HepG2 (cell line): ENCODE measurements around the gene KLF5. TPM values are rescaled to one million over a fixed set of nuclear protein-coding genes. Genes with fewer than 3 reads are reported as not detected.

Experiments
- ATAC-seq: fragments of 200-7000 bp; cut with Tn5 transposase; 3 replicates; pipeline ENCODE4 v1.9.1; 2020; ENCODE audit warnings: mild to moderate bottlenecking, moderate library complexity
- BruUV-seq: library from RNA; stranded (reverse); fragments of 400-500 nt; replicated peaks from 2 replicates; lab custom pipeline; 2021; lab: Mats Ljungman, UMichigan
- CTCF ChIA-PET: fragments of 300-600 bp; formaldehyde crosslinking; extraction: SDS; loops from one replicate; lab custom pipeline; 2021; ENCODE audit warnings: low total read pairs, inconsistent platforms, low intra/inter-chr PET ratio; lab: Yijun Ruan, JAX
- POLR2A ChIA-PET: fragments of 350-600 bp; sonication (Branson Sonifier 250); formaldehyde crosslinking; loops from one replicate; lab custom pipeline; 2020; ENCODE audit warnings: antibody characterized with exemption, inconsistent platforms; lab: Yijun Ruan, JAX
- DNase-seq: peaks from one replicate; pipeline ENCODE4 v3.0.0-alpha.2; 2015; ENCODE audit warnings: low spot score
- FAIRE-seq: peaks from 3 replicates; lab custom pipeline; 2011; peaks lifted over from hg19 to GRCh38; lab: Jason Lieb, UNC
- H2AFZ ChIP-seq: one replicate; pipeline ENCODE4 v1.6.1; 2011; ENCODE audit warnings: low read length, inconsistent platforms
- H3K27ac ChIP-seq: fragments of 300-600 bp; 3 replicates; pipeline ENCODE4 v1.8.0; 2011; ENCODE audit warnings: mixed run types, mild to moderate bottlenecking, mixed read lengths, low read length, inconsistent platforms; ENCODE audit not compliant: insufficient read depth; ENCODE audit errors: extremely low read length
- H3K27me3 ChIP-seq, 2 experiments: fragments of 200-600 bp in 1 of 2; 2 replicates in 1 of 2; 3 replicates in 1 of 2; pipeline versions ENCODE4 v1.6.0 to v1.8.0; 2011; ENCODE audit warnings: low read length in 2 of 2, mild to moderate bottlenecking in 2 of 2, moderate library complexity in 2 of 2, inconsistent platforms in 1 of 2; ENCODE audit not compliant: insufficient read depth in 2 of 2, control insufficient read depth in 1 of 2
- H3K36me3 ChIP-seq, 2 experiments: fragments of 200-600 bp in 1 of 2; replicated peaks in 1 of 2; 2 replicates in 1 of 2; 3 replicates in 1 of 2; pipeline versions ENCODE4 v1.5.1 to v1.8.0; 2011; ENCODE audit warnings: low read length in 2 of 2, inconsistent platforms in 1 of 2; ENCODE audit not compliant: insufficient read depth in 2 of 2, control insufficient read depth in 1 of 2
- H3K4me1 ChIP-seq: 2 replicates; pipeline ENCODE4 v1.5.1; 2012; ENCODE audit warnings: low read length, inconsistent platforms; ENCODE audit not compliant: insufficient read depth
- H3K4me2 ChIP-seq: 2 replicates; pipeline ENCODE4 v1.6.0; 2011; ENCODE audit warnings: low read depth, low read length, inconsistent platforms
- H3K4me3 ChIP-seq, 3 experiments: fragments of 200-600 bp in 1 of 3; sonication (generic), shearing (Covaris generic) in 1 of 3; replicated peaks in 1 of 3; 2 replicates each; pipeline ENCODE4 v1.5.1; 2011 to 2016; ENCODE audit warnings: low read length in 3 of 3, inconsistent platforms in 2 of 3, low read depth in 2 of 3, mild to moderate bottlenecking in 2 of 3, control low read depth in 1 of 3, mixed read lengths in 1 of 3; ENCODE audit not compliant: insufficient read depth in 1 of 3
- H3K79me2 ChIP-seq: one replicate; pipeline ENCODE4 v1.6.1; 2011; ENCODE audit warnings: low read length, inconsistent platforms; ENCODE audit not compliant: insufficient read depth
- H3K9ac ChIP-seq: 2 replicates; pipeline ENCODE4 v1.6.0; 2011; ENCODE audit warnings: mild to moderate bottlenecking, low read depth, low read length, inconsistent platforms; ENCODE audit not compliant: insufficient read depth
- H3K9me3 ChIP-seq: 2 replicates; pipeline ENCODE4 v1.5.1; 2012; ENCODE audit warnings: mild to moderate bottlenecking, low read length
- H4K20me1 ChIP-seq: 2 replicates; pipeline ENCODE4 v1.6.0; 2011; ENCODE audit warnings: inconsistent platforms, mild to moderate bottlenecking, low read length, moderate library complexity; ENCODE audit not compliant: insufficient read depth
- HOXA5 ChIP-seq: sonication (generic); formaldehyde crosslinking; IDR thresholded peaks from 2 replicates; pipeline ENCODE4 v1.4.0; 2020; ENCODE audit warnings: missing genetic modification reagents
- KDM3A ChIP-seq: IDR thresholded peaks from 2 replicates; pipeline ENCODE4 v1.6.1; 2018; ENCODE audit warnings: low read depth, missing compliant biosample characterization
- PATZ1 ChIP-seq: sonication (generic); formaldehyde crosslinking; IDR thresholded peaks from 2 replicates; pipeline ENCODE4 v1.4.0; 2020; ENCODE audit warnings: missing genetic modification reagents
- YY1 ChIP-seq: IDR thresholded peaks from 2 replicates; pipeline ENCODE4 v1.6.1; 2011; ENCODE audit warnings: low read length, low read depth, moderate library complexity, mild to moderate bottlenecking; ENCODE audit not compliant: insufficient read depth, insufficient replicate concordance
- ZBTB33 ChIP-seq: sonication (generic); formaldehyde crosslinking; IDR thresholded peaks from 2 replicates; pipeline ENCODE4 v1.4.0; 2020; ENCODE audit warnings: missing genetic modification reagents
- ZBTB38 ChIP-seq: sonication (generic); formaldehyde crosslinking; IDR thresholded peaks from 2 replicates; pipeline ENCODE4 v1.5.1; 2020; ENCODE audit warnings: mild to moderate bottlenecking, missing genetic modification reagents
- ZNF746 ChIP-seq: sonication (generic); formaldehyde crosslinking; IDR thresholded peaks from 2 replicates; pipeline ENCODE4 v1.8.0; 2022; ENCODE audit warnings: mild to moderate bottlenecking, missing genetic modification reagents
- ZNF850 ChIP-seq: sonication (generic); formaldehyde crosslinking; conservative IDR thresholded peaks from 2 replicates; pipeline ENCODE4 v1.9.0; 2021; ENCODE audit warnings: mild to moderate bottlenecking, missing genetic modification reagents
- WGBS: methylation state at CpG from one replicate; pipeline ENCODE4 v1.1.6; 2017; ENCODE audit warnings: low lambda C conversion rate; 5-methylcytosine and 5-hydroxymethylcytosine counted together
- in situ Hi-C: cut with HindIII; loops from 2 replicates; pipeline ENCODE4 v1.10.0; 2017; ENCODE audit warnings: low pct_unique_long_range_greater_than_20kb; ENCODE audit not compliant: extremely low pct_ligation_motif_present
- intact Hi-C: fragments of 100-400 bp; cut with micrococcal nuclease; formaldehyde crosslinking; loops from one replicate; pipeline ENCODE4 v1.10.0; 2022; ENCODE audit not compliant: unreplicated experiment
- polyA plus RNA-seq, 8 experiments: library from polyadenylated mRNA; depleted of rRNA in 3 of 8; stranded (reverse) in 7 of 8; unstranded in 1 of 8; fragments of >200 nt; fragmentation: Illumina TruSeq in 4 of 8; extraction: Trizol in 4 of 8; gene quantifications; 2 replicates each; pipeline versions ENCODE4 v1.2.1 to v1.2.3, GENCODE V29; 2011 to 2016; ENCODE audit warnings: low read depth in 4 of 8, missing spikeins in 1 of 8, mixed read lengths in 1 of 8; ENCODE audit not compliant: insufficient read depth in 1 of 8
- total RNA-seq, 5 experiments: library from RNA; depleted of rRNA; stranded (reverse); fragments of >200 nt; fragmentation: Illumina TruSeq; extraction: Trizol; gene quantifications; 2 replicates each; pipeline ENCODE4 v1.2.3, GENCODE V29; 2016; ENCODE audit warnings: low read depth in 1 of 5

Gene KLF5
- total and polyA plus RNA-seq, 2 of the 13 experiments (the other 11 are each of a cell fraction or from before 2014, with no cell fraction given), result 1.7 to 9.2 TPM

GRCh38 chr13:73059460-73060250 lies 850 bp downstream of the KLF5 start (continued):
- TF ChIP-seq PATZ1 (CRISPR knock-in tag), result peak; percentile 62; the same call in 1 of the 2 replicates
- 0 out of 2 replicates have a peak, but pooled peaks have one; percentile 12 for TF ChIP-seq KDM3A (CRISPR knock-in tag)
- TF ChIP-seq YY1, result peak; percentile 14
- TF ChIP-seq ZNF850 (CRISPR knock-in tag), result no peak
- TF ChIP-seq ZNF746 (CRISPR knock-in tag), result 0 out of 2 replicates have a peak, but pooled peaks have one; percentile 1

- Histone ChIP-seq H3K4me1 (peaks cover 48% of the 10 kb centered on the region), H2AFZ (no peak overlapping the region), H3K4me2 (peak overlapping the region; percentile 82), H3K36me3 (peaks cover 3 to 7% of the 10 kb centered on the region in 2 experiments; a peak in 3 of 5 replicates), H3K9ac (peak overlapping the region; percentile 57; the same call in 1 of the 2 replicates), H3K9me3 (no peaks in the 10 kb centered on the region), H4K20me1 (no peaks in the 10 kb centered on the region), H3K27me3 (peaks cover 0 to 17% of the 10 kb centered on the region in 2 experiments; a peak in 3 of 5 replicates), H3K79me2 (peaks cover 2% of the 10 kb centered on the region), H3K27ac (no peak overlapping the region), H3K4me3 (peak overlapping the region; percentile 73 to 87 (median 82))
- FAIRE-seq, result no peak
- TF ChIP-seq HOXA5 (no peak), ZBTB38 (CRISPR knock-in tag) (0 out of 2 replicates have a peak, but pooled peaks have one; percentile 23), ZBTB33 (CRISPR knock-in tag) (0 out of 2 replicates have a peak, but pooled peaks have one; percentile 13)
- CTCF ChIA-PET, result no interaction called here
- DNase-seq, result no peak
- BruUV-seq, result TSS peak; percentile 47
- intact Hi-C loops (no loop called here), in situ Hi-C loops (loop anchor here (25.0 kb wide), 1 partner anchor 352 kb away; no protein-coding TSS in a partner anchor)
- POLR2A ChIA-PET, result no interaction called here
- ATAC-seq, result no peak
- WGBS, result 84% methylated on average over 26 of the region's 26 CpGs
Measured at GRCh38 chr13:73060251-73061160, 1.7 kb downstream of the KLF5 start.
